CD4-positive, alpha-beta T cell treated with Interleukin-10 for 1 hour (primary cell): ENCODE measurements around the gene KCTD15.

ENCODE experiments used
- DNase-seq: peaks from one replicate; pipeline ENCODE4 v3.0.0-alpha.2; 2020

KCTD15 gene

DNA sequence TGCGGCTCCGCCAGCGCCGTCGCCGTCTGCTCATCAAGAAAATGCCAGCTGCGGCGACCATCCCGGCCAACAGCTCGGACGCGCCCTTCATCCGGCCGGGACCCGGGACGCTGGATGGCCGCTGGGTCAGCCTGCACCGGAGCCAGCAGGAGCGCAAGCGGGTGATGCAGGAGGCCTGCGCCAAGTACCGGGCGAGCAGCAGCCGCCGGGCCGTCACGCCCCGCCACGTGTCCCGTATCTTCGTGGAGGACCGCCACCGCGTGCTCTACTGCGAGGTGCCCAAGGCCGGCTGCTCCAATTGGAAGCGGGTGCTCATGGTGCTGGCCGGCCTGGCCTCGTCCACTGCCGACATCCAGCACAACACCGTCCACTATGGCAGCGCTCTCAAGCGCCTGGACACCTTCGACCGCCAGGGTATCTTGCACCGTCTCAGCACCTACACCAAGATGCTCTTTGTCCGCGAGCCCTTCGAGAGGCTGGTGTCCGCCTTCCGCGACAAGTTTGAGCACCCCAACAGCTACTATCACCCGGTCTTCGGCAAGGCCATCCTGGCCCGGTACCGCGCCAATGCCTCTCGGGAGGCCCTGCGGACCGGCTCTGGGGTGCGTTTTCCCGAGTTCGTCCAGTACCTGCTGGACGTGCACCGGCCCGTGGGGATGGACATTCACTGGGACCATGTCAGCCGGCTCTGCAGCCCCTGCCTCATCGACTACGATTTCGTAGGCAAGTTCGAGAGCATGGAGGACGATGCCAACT is 24.4 kb upstream of the KCTD15 start:
- no peak for DNase-seq

DNA sequence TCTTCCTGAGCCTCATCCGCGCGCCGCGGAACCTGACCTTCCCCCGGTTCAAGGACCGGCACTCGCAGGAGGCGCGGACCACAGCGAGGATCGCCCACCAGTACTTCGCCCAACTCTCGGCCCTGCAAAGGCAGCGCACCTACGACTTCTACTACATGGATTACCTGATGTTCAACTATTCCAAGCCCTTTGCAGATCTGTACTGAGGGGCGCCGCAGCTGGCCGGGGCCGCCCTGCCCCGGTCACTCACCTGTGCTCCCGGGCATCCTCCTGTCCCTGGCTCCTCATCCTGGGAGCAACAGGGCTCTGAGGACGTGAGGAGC is 23.9 kb upstream of the KCTD15 start:
- DNase-seq = no peak

DNA sequence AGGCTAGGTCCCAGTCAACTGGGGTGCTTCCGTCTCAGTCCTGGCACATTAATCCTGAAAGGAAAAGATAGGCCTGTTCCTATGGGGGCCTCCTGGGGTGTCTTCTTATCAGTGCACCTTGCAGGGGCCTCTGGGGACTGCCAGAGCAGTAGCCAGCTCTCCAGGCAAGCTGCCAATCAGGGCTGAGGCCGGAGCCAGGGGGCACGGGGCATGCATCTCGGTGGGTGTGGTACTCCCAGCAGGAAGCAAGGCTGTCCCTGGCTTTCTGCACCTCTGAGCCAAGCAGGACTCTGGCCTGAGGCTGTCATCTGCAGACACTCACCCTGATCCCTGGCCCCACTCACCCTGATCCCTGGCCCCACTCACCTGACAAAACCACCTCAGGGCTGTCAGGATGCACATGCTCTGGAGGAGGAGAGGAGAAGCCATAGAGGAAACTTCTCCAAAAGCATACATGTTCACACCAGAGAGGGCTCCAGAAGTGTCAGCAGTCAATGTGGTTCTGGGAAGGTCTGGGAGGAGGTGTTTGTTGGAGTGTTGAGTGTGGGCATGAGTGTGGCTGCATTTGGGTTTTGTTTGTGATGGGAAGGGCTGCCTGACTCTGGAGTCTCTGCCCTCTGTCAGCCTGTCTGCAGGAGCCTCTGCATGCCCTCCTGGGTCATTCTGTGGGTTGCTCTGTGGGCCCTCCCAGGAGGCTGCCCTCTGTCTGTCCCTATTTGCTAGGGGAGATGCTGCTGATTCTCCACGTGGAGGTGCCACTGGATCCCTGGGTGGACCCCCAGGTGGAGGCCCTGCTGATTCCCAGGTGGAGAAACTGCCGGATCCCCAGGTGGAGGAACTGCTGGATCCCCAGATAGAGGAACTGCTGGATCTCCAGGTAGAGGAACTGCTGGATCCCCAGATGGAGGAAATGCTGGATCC is 22.7 kb upstream of the KCTD15 start:
- DNase-seq = no peak

DNA sequence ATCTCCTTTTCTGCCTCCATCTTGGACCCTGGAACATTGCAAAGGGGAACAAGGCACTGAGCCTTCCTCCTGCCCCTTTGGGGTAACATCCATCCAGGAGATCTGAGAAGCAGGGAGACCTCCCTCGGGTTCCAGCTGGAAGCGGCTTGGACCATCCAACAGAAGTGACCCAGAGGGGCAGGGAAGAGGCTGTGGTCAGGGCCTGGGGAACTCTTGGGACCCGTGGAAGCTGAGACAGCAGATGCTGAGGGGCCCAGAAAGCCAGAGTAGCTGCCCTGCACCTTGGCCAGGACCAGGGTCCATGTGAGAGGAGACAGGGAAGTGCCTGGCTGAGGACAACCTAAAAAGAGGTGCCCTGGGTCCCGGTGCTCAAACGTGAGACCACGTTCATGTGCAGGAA is 21.9 kb upstream of the KCTD15 start:
- DNase-seq = no peak

DNA sequence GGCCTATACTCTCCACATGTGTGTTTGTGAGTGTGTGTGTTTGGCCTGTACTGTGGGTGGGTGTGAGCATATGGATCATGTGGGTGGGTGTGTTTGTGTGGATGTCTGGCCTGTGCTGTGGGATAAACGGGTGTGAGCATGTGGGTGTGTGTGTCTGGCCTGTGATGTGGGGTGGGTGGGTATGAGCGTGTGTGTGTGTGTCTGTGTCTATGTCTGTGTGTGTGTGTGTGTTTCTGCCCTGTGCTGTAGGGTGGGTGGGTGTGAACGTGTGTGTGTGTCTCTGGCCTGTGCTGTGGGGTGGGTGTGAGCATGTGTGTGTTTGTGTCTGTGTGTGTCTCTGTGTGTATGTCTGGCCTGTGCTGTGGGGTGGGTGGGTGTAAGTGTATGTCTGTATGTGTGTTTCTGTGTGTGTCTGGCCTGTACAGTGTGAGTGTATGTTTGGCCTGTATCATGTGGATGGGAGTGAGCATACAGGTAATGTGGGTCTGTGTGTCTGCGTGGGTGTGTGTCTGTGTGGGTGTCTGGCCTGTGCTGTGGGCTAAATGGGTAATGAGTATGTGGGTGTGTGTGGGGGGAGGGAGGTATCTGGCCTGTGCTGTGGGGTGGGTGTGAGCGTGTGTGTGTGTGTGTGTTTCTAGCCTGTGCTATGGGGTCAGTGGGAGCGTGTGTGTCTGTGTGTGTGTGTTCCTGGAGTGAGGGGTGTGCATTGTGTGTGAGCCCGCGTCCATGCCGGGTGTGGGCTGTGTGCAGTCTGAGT is 20.8 kb upstream of the KCTD15 start:
- no peak for DNase-seq

DNA sequence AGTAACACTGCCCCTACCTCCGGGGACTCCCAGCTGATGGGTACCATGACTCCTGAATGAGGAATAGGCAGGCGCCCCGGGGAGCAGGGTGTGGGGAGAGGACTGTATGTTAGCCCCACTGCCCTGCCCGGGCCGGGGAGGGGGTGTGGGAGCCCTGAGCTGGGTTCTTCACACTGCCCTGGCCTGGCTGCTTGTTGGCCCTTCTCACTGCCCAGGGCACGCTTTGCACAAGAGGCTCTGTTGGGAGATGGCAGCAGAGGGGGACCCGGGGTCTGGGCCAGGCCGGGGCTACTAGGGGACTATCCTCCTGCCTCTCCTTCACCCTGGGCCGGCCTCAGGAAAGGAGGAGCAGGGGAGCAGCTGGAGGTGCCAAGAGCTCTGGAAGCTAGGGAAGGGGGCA is 19.3 kb upstream of the KCTD15 start:
- no peak for DNase-seq

DNA sequence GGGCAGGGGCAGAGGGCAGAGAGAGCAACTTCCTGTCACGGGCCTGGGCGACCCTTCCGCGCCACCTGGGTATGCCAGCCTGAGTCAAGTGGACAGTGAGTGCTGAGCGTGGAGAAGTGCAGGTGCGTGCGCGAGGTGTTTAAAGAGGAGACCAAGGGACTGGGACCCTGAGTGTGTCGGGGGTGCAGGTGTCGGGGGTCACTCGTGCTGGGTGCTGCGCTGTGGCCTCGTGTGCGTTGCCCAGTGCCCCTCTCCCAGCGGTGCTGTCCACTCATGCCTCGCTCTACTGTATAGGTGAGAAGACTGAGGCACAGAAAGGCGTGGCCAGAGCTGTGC is 18.9 kb upstream of the KCTD15 start:
- no peak for DNase-seq

DNA sequence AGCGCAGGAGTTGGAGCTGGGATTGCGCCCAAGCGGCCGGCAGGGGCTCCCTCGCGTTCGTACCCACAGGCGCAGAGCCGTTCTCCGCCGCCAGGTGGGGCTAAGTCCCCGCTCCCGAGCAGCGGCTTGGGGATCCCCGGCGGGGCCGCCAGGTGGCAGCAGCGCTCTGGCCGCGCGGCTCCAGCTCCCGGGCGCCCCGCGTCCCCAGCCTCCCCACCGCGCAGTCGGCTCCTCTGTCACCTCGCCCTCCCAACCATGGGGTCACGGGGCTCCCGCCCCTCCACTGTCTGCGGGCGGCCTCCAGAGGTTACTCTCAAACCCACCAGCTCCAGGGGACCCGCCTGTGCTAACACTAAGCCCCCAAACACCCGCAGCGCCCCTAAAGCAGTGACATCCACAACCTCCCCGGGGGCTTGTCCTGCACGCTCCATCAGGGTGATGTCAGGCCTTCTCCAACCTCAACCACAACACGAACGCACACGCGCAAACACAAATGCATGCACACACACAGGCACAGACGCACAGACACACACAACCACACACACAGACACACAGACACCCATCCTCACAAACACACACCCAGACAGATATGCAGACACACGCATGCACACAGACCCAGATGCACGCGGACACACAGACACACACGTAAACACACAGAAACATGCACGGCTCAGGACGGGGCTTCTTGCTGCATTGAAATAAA is 18.4 kb upstream of the KCTD15 start:
- DNase-seq = peak; percentile 85

DNA sequence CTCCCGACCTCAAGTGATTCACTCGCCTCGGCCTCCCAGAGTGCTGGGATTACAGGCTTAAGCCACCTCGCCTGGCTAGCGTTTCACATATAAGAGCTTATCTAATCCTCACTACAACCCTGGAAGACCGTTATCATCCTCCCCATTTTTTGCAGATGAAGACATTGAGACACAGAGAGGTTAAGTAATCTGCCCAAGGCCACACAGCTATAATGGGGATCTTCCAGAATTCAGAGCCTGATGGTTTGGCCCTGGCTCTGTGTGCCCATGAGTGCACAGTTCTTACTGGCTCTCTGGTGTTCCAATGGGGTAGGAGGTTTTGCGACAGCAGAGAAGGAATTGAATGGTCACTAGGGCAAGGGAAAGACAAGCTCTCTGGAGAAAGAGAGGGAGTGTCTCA is 16.8 kb upstream of the KCTD15 start:
- no peak for DNase-seq

DNA sequence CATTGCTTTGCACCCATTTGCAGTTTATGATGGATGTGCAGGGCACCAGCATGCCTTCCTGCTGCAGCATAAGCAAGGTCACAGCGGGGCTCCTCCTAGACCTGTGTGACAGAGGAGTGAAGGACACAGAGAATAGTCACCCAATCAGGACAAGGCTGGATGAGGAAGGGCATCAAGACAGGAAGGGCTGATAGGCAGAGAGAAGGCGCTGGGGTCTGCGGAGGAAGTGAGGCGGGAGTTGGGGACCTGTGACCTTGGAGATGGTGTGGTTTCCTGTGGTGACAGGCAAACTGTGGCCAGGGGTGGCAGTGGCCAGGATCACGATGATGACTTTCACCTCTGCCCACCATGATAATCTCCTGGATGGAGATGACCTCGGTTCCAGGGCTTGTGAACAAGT is 16.4 kb upstream of the KCTD15 start:
- no peak for DNase-seq

DNA sequence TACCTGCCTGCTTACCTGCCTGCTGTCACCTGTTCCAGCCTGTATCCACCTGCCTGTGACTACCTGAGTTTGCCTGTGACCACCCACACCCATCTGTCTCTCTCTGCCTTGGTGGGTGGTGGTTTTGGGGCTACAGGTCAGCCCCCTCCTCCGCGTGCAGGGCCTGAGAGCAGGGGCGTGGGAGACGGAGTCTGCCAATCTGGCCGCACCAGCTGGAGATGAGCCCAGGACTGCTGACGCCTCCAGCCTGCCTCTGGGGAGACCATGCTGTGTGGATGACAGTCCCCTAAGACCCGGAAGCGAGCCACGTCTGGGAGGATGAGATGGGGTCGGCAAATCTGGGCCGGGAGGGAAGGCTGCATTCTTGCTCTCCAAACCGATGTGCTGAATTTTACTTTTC is 15.9 kb upstream of the KCTD15 start:
- DNase-seq = no peak

DNA sequence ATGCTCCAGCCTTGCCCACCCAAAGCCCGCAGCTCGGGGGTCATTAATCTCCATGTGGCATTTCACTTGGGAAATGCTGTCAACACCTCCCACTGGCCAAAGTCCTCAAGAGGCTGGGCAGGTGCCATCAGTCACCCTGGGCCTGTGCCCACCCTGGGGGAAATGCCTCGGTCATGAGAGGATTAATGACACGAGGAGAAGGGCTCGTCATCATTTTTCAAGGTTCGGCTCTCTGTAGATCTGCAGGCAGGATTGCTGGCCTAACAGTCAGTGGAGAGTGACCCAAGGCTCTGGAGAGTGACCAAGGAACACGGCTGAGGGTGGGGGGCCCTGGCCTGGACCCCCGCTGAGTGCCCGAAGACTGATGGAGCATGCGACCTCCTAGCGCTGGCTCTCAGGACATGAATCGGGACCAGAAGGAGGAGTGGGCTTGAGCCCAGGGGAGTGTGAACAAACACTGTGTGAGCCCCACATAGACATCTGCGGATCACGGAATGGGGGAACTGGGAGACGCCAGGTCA is 15.2 kb upstream of the KCTD15 start:
- DNase-seq = no peak

DNA sequence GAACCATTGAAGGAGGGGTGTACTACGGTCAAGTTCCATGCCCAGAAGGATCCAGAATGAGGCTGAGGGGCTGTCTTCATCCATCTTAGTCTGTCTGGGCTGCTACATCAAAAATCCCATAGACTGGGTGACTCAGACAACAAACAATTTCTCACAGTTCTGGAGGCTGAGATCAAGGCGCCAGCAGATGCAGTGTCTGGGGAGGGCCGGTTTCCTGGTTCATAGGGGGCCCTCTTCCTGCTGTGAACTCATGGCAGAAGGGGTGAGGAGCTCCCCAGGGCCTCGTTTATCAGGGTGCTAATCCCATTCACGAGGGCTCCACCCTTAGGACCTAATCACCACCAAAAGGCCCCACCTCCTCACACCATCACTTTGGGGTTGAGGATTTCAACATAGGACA is 14.7 kb upstream of the KCTD15 start:
- no peak for DNase-seq

DNA sequence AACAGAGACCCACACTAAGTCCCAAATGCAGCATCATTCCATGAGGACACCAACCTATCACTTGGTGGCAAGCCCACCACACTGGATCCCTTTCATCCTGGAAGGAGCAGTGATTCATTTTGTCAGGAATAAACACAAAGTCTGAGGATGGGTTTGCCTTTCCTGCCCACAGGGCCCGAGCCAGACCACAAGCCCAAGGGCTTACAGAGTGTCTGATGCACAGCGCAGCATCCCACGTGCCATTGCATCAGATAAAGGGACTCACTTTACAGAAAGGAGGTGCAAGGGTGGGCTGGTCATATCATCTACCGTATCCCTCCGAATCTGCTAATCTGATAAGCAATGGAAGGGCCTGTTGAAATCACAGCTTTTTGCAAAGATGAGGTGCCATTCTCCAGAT is 12.2 kb upstream of the KCTD15 start:
- DNase-seq = no peak

DNA sequence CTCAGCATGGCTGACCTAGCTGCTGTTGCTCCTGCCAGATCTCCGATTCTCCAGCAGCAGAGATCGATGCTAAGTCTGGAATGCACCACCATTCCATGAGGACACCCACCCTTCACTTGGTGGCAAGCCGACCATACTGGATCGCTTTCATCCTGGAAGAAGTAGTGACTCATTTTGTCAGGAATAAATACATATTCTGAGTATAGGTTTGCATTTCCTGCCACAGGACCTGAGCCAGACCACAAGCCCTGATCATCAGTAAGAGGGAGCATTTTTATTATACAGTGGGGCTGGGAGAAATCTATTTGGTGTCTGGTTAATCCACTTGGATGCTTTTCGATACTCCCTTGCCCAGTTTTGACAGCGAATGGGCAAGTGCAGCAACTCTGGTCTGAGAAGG is 10.9 kb upstream of the KCTD15 start:
- no peak for DNase-seq

DNA sequence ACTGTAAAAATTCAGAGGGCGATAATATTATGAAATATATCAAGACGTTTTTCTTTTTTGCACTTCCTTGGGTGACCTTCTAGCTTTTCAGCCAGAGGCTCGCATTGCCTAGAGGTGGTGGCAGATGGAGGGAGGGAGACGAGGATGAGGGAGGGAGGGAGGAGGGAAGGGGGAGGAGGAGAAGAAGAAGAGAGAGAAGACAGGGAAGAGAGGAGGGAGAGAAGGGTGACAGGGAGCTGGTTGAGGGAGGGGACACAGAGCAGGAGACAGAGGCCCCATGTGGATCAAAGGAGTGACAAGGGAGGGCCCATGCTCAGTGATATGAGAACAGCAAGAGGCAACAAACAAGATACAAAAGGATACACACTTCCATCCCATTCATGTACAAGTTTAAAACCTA is 8.0 kb upstream of the KCTD15 start:
- no peak for DNase-seq

DNA sequence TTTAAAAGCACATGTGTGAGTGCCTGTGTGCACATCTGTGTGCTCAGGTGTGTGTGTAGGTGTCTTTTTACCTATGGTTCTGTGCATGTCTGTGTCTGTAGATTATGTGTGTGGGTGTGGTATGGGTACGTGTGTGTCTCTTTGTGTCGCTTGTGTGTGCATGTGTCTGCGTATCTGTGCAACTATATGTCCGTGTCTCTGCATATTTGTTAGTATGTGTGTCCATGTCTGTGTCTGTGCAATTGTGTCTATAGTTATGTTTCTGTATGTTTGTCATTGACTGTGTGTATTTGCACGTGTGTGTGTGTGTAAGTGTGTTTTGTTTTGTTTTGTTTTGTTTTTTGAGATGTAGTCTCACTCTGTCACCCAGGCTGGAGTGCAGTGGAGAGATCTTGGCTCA is 7.3 kb upstream of the KCTD15 start:
- DNase-seq = no peak

DNA sequence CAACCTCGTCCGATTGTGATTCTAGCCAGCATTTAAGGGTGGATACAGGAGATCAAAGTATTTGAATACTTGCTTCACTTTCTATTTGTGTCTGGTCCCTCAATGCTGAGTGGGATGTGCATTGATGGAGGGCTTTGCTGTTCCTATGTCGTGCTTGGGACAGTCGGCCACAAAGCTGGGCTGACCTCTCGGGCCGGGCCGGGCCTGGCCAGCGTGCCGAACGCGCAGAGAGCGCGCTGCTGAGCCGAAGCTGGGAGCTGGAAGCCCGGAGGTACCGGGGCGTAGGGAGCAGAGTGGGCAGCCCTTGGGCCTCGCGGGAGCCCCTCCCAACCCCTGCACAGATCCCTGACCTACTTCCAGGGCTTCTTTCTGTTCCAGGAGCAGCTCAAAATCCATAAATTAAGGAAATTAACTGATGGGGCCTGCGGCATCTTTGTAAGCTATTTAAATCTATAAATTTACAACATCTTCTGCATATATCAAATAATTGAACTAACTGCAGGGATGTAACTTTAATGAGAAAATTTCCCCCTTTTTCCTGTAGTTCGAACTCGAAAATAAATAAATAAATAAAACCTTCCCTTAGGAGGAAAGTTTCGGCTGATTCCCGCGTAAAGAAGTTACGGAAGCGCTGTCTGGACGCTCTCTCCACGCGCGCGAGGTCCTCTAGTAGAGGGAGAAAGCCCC is 1.8 kb upstream of the KCTD15 start:
- no peak for DNase-seq

DNA sequence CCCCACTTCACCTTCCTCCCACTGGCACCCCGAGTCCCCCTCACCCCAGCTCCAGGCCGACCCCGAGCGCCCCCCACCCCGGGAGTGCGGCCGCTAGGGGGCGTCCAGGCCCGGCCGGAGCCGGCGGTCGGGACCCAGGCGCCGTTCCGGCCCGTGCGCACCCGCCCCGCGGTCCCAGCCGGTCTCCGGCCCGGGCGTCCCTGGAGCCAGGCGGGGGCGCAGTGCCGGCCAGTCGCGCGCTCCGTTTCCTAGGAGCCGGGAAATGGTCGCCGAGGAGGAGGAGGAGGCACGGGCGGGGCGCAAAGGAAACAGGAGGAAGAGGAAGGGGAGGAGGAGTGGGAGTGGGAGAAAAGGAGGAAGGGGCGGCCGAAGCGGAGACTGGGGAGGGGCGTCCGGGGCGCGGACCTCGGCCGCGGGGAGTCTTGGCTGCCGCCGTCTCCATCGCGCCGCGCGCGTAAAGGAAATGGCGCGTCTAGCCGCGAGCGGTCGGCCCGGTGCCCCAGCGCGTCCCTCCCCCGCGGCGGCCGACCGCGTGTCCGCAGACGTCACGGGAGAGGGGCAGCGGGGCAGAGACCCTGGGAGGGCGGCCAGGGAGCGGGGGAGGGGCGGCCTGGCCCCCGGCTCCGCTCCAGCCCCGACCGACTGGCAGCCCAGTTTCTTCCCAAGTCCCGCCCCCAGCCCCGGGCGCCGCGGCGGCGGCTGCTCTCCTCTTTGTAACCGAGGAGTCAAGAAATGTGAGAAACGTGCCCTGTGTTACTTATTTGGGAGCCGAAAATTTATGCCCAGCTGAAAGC is 1.1 kb upstream of the KCTD15 start:
- DNase-seq = peak; percentile 42

DNA sequence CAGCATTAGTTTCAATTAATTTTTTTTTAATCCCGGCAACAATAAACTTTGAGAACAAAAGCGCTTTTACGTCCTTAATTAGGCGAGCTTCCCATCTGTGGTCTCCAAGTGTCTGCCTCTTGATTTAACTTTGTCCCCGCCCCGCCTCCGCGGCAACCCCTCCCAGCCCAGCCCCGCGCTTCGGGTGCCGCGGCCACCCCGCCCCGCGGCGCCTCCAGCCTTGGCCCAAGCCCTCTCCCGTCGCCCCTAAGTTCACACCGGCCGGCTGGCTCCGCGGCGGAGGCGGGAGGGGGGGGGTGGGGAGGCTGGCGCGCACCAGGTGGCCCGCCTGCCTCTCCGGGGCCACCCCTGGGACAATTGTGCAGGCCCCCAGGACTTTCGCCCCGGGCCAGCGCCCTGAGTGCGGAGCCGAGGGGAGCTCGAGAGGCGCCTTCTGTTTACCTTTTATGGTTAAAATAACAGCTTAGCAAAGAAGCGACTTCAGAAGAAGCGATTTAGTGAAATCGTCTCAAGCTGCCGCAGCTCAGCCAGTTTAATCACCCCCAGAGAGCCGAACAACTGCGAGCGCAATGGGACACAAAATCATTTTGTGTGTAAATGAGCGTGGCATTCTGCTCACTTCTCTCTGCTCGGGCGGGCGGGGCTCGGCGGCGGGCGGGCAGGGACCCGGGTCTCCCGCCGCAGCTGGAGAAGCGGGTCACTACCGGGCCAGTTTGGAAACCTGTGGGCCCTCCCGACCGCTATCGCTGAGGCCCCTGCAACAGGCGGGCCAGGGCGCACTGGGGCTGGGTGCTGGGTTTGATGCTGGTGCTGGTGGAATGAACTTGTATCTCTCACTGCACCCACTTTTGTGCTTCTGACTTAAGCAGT is 1.4 kb downstream of the KCTD15 start:
- DNase-seq = peak; percentile 23
